Measurements from ENCODE around the gene NDUFB10. TPM values are rescaled to one million over a fixed set of nuclear protein-coding genes. Genes with fewer than 3 reads are reported as not detected.

The NDUFB10 gene
- total RNA-seq, 6 experiments from 2014 or later = 68.7 to 210 (median 81.2) TPM

DNA sequence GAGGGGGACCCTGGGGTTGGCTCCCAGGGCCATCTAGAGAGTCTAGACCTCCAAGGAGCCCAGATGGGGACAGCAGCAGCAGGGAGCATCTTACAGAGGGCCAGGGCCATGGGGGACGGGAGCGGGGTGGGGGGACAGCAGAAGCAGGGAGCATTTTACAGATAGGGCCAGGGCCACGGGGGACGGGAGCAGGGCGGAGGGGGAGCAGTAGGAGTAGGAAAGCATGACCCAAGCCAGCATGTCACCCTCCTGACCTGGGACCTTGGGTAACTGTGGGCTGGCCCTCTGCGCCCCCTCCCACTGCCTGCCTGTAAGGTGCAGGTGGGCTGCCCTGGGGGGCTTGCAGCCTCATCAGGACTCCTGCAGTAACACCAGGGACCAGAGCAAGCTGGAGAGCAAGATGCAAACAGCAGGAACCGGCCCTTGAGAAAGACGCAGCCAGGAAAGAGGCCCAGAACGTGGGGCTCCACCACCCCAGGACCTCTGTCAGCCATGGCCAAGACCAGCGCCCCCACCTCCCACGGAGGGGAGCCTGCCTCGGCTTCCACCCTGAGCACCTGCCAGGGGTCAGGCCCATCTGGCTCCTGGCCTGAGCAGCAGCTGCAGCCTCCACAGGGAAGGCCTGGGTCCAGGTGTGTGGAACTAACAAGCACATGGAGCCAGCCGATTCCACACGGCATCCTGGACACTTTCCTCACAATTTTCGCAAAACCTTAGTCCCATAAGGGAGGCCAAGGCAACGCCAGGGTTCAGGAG is 47.9 kb downstream of the NDUFB10 start:
- H3K4me3 ChIP-seq = no peak overlapping the region
- DNase-seq (no peak), ATAC-seq (no peak)
- H3K27me3 ChIP-seq = no peaks in the 10 kb centered on the region
- H3K4me1 ChIP-seq = peaks cover 0 to 36% (median 17%) of the 10 kb centered on the region in 4 donors
- TF ChIP-seq POLR2A (IDR thresholded peaks at IDR 0.05) = no peak
- TF ChIP-seq, protein P1, sequence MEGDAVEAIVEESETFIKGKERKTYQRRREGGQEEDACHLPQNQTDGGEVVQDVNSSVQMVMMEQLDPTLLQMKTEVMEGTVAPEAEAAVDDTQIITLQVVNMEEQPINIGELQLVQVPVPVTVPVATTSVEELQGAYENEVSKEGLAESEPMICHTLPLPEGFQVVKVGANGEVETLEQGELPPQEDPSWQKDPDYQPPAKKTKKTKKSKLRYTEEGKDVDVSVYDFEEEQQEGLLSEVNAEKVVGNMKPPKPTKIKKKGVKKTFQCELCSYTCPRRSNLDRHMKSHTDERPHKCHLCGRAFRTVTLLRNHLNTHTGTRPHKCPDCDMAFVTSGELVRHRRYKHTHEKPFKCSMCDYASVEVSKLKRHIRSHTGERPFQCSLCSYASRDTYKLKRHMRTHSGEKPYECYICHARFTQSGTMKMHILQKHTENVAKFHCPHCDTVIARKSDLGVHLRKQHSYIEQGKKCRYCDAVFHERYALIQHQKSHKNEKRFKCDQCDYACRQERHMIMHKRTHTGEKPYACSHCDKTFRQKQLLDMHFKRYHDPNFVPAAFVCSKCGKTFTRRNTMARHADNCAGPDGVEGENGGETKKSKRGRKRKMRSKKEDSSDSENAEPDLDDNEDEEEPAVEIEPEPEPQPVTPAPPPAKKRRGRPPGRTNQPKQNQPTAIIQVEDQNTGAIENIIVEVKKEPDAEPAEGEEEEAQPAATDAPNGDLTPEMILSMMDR (IDR thresholded peaks at IDR 0.05) = no peak
- intact Hi-C loops (cut with DNase I) = no loop called here
- H3K36me3 ChIP-seq = peaks cover 0 to 13% (median 5%) of the 10 kb centered on the region in 4 donors
- no peaks in the 10 kb centered on the region for H3K9me3 ChIP-seq
- 63% methylated on average over 8 of the region's 16 CpGs for WGBS (ENCODE audit: insufficient coverage, low coverage, low lambda C conversion rate, missing lambda C conversion rate)
- no peak overlapping the region for H3K27ac ChIP-seq

DNA sequence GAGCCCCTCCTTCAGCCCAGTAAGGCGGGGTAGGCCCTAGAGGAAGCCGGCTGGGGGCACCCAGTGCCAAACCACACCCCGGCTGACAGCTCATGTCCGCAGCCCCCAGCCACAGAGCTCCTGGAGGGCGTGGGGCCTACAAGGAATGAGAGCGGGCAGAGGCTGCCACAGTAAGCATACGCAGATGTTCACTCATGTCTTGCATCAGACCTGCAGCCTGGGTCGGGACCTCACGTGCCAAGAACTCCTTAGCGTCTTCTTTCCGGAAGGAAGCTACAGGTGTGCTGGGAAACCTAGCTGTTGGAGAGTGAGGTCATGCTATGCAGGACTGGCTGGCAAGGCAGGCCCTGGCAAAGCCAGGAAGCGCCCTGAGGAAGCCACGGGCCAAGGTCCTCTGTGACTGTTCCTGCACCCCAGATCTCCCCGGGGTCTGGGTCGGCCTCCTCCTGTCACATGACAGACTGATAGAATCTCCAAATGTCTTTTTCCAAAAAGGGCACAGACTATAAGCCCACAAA is 48.7 kb downstream of the NDUFB10 start:
- Histone ChIP-seq H3K4me3 (peak overlapping the region in 2 of 3 donors; percentile 95 to 99), H3K4me1 (peaks cover 0 to 36% (median 17%) of the 10 kb centered on the region in 4 donors), H3K36me3 (peaks cover 0 to 5% (median 1%) of the 10 kb centered on the region in 4 donors), H3K9me3 (no peaks in the 10 kb centered on the region), H3K27ac (peak overlapping the region in 2 of 3 donors; percentile 17 to 86), H3K27me3 (no peaks in the 10 kb centered on the region)
- intact Hi-C loops (cut with DNase I) = no loop called here
- TF ChIP-seq, protein P1 (IDR thresholded peaks at IDR 0.05) = no peak
- TF ChIP-seq POLR2A (IDR thresholded peaks at IDR 0.05) = no peak
- DNase-seq (no peak), ATAC-seq (peak in 1 of 4 donors; percentile 10)
- 3% methylated on average over 7 of the region's 15 CpGs for WGBS (ENCODE audit: insufficient coverage, low coverage, low lambda C conversion rate, missing lambda C conversion rate)

DNA sequence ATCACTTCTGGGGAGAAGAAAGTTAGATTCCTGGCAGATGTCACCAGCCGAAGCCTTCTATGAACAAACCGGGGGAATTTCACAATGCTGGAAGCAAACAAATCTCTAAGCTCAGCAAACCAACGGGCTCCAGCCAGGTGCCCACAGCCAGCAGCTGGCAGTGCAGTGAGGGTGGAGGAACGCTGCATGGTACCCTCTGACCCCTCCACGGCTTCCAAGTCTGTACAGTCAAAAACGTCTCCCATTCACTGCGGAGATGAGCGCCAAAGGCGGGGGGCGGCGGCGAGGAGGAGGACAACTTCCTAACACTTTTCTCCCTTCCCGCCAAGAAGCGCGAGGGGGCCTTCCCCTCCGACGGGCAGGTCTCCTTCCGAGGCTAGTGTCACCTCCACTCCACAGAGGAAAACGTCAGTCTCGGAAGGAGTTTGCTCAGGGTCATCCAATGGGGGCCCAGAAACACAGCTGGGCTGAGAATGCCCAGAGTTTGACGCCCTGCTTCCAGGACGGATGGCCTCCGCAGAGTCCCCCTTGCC is 49.4 kb downstream of the NDUFB10 start:
- H3K27ac ChIP-seq = peak overlapping the region; percentile 53 to 86 (median 80)
- intact Hi-C loops (cut with DNase I) = no loop called here
- H3K4me3 ChIP-seq = peak overlapping the region; percentile 95 to 99 (median 95)
- peaks cover 0 to 34% (median 17%) of the 10 kb centered on the region in 4 donors for H3K4me1 ChIP-seq
- WGBS (ENCODE audit: insufficient coverage, low coverage, low lambda C conversion rate, missing lambda C conversion rate) = 0% methylated on average over 11 of the region's 23 CpGs
- H3K27me3 ChIP-seq = no peaks in the 10 kb centered on the region
- DNase-seq = peak; percentile 72 to 91 (median 90)
- H3K9me3 ChIP-seq = no peaks in the 10 kb centered on the region
- TF ChIP-seq, protein P1 (IDR thresholded peaks at IDR 0.05) = no peak
- peak; percentile 57 for TF ChIP-seq POLR2A (IDR thresholded peaks at IDR 0.05)
- peak; percentile 62 to 79 (median 77) for ATAC-seq
- H3K36me3 ChIP-seq = no peaks in the 10 kb centered on the region

DNA sequence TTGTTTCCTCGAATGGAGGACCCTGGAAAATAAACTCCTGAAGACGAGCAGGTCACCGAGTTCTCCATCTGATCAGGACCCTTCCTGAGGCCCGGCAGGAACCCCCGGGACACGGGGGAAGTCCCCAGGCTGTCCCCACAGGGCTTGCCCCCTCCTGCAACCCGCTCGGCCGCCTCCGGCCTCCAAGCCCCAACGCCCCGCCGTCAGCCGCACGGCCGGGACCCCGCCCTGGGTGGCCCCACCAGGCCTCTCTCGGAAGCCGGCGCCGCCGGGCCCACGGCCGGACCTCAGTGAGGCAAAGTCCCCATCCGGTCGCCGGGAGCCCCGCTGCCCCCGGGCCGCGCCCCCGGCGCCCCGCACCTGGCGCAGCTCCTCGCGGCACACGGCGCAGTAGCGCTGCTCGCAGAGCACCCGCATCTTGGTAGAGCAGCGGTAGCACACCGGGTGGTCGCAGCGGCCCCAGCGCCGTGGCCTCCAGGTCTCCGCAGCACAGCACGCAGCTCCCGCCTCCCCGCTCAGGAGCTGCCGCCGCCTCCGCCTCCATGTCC is 49.9 kb downstream of the NDUFB10 start:
- peak overlapping the region; percentile 53 to 86 (median 80) for H3K27ac ChIP-seq
- H3K27me3 ChIP-seq = no peaks in the 10 kb centered on the region
- H3K9me3 ChIP-seq = no peaks in the 10 kb centered on the region
- H3K4me3 ChIP-seq = peak overlapping the region; percentile 95 to 99 (median 95)
- TF ChIP-seq, protein P1 (IDR thresholded peaks at IDR 0.05) = no peak
- no peak for TF ChIP-seq POLR2A (IDR thresholded peaks at IDR 0.05)
- intact Hi-C loops (cut with DNase I) = no loop called here
- 0% methylated on average over 1 of the region's 55 CpGs for WGBS (ENCODE audit: insufficient coverage, low coverage, low lambda C conversion rate, missing lambda C conversion rate)
- DNase-seq (peak in 2 of 3 donors; percentile 52 to 61), ATAC-seq (peak in 2 of 4 donors; percentile 2 to 13)
- peaks cover 0 to 28% (median 15%) of the 10 kb centered on the region in 4 donors for H3K4me1 ChIP-seq
- H3K36me3 ChIP-seq = no peaks in the 10 kb centered on the region

All from right lobe of liver (tissue), 6 donors.